Endothelial cell of umbilical vein (primary cell): ENCODE results near the gene MRPL27.

Experiments used
- EZH2 ChIP-seq: IDR thresholded peaks from 2 replicates; pipeline ENCODE4 v1.6.1; 2012; ENCODE audit warnings: borderline replicate concordance, low read depth, mild to moderate bottlenecking, moderate library complexity, low read length, inconsistent platforms; ENCODE audit not compliant: severe bottlenecking
- JUN ChIP-seq: IDR thresholded peaks from 2 replicates; pipeline ENCODE4 v1.6.1; 2011; ENCODE audit warnings: borderline replicate concordance, low read depth; ENCODE audit not compliant: insufficient read length, insufficient read depth
- MAX ChIP-seq: IDR thresholded peaks from 2 replicates; pipeline ENCODE4 v1.6.1; 2011; ENCODE audit not compliant: insufficient read depth, insufficient read length
- POLR2A ChIP-seq: IDR thresholded peaks from 2 replicates; pipeline ENCODE4 v1.6.1; 2012; ENCODE audit warnings: low read depth, mild to moderate bottlenecking, control low read depth, low read length
- POLR2AphosphoS5 ChIP-seq: IDR thresholded peaks from 2 replicates; pipeline ENCODE4 v1.6.1; 2012; ENCODE audit warnings: low read depth, mild to moderate bottlenecking, control low read depth, low read length, moderate library complexity; ENCODE audit not compliant: insufficient read depth
- TF ChIP-seq, protein P1 (sequence below), 2 donors: IDR thresholded peaks; 1 replicate in 1 of 2; 2 replicates in 1 of 2; pipeline ENCODE4 v1.5.1; 2011; ENCODE audit warnings: low read length in 2 of 2, mild to moderate bottlenecking in 2 of 2, moderate library complexity in 2 of 2, control low read depth in 1 of 2, inconsistent platforms in 1 of 2, low read depth in 1 of 2; ENCODE audit not compliant: insufficient read depth in 1 of 2; ENCODE audit errors: extremely low read depth in 1 of 2

- TF ChIP-seq MAX, result no peak
- no peak for TF ChIP-seq POLR2A
- TF ChIP-seq, protein P1, sequence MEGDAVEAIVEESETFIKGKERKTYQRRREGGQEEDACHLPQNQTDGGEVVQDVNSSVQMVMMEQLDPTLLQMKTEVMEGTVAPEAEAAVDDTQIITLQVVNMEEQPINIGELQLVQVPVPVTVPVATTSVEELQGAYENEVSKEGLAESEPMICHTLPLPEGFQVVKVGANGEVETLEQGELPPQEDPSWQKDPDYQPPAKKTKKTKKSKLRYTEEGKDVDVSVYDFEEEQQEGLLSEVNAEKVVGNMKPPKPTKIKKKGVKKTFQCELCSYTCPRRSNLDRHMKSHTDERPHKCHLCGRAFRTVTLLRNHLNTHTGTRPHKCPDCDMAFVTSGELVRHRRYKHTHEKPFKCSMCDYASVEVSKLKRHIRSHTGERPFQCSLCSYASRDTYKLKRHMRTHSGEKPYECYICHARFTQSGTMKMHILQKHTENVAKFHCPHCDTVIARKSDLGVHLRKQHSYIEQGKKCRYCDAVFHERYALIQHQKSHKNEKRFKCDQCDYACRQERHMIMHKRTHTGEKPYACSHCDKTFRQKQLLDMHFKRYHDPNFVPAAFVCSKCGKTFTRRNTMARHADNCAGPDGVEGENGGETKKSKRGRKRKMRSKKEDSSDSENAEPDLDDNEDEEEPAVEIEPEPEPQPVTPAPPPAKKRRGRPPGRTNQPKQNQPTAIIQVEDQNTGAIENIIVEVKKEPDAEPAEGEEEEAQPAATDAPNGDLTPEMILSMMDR (IDR thresholded peaks at IDR 0.05; ENCODE audit: extremely low read depth in 1 of 2, insufficient read depth in 1 of 2, low read depth in 1 of 2, low read length in 2 of 2), result no peak
- no peak for TF ChIP-seq EZH2
- no peak for TF ChIP-seq POLR2AphosphoS5
- no peak for TF ChIP-seq JUN
Observed at GRCh38 chr17:50393700-50394099, 20.7 kb upstream of the MRPL27 start.
